ENCODE measurements around the gene PGLYRP4.

The PGLYRP4 gene

GRCh38 chr1:153348511-153349362, at the start of gene PGLYRP4:
TSS of gene PGLYRP4 (minus strand) at chr1:153348841. CDS start at chr1:153347932, 909 bp downstream.
- 0 out of 2 replicates have a peak, but pooled peaks have one; percentile 7 for TF ChIP-seq CTCF (IDR thresholded peaks at IDR 0.05; ENCODE audit: control insufficient read depth, extremely low read depth, insufficient read depth)
- no peak for DNase-seq (ENCODE audit: low read depth)
- H3K4me3 ChIP-seq (ENCODE audit: low read depth, low read length), result no peak within 1 kb of the TSS

GRCh38 chr1:153397924-153398651, 49.4 kb upstream of the PGLYRP4 start:
- no peak for TF ChIP-seq CTCF (IDR thresholded peaks at IDR 0.05; ENCODE audit: control insufficient read depth, extremely low read depth, insufficient read depth)

GRCh38 chr1:153397051-153397923, 48.6 kb upstream of the PGLYRP4 start:
- H3K4me3 ChIP-seq (ENCODE audit: low read depth, low read length), result no peak overlapping the region
- TF ChIP-seq CTCF (IDR thresholded peaks at IDR 0.05; ENCODE audit: control insufficient read depth, extremely low read depth, insufficient read depth), result no peak
- DNase-seq (ENCODE audit: low read depth), result no peak

More at GRCh38 chr1:153397924-153398651, 49.4 kb upstream of the PGLYRP4 start:
- no peak for DNase-seq (ENCODE audit: low read depth)
- no peak overlapping the region for H3K4me3 ChIP-seq (ENCODE audit: low read depth, low read length)

GRCh38 chr1:153396461-153396860, 47.8 kb upstream of the PGLYRP4 start:
- no peak overlapping the region for H3K4me3 ChIP-seq (ENCODE audit: low read depth, low read length)
- no peak for DNase-seq (ENCODE audit: low read depth)
- TF ChIP-seq CTCF (IDR thresholded peaks at IDR 0.05; ENCODE audit: control insufficient read depth, extremely low read depth, insufficient read depth), result no peak

- no peak for TF ChIP-seq CTCF (IDR thresholded peaks at IDR 0.05; ENCODE audit: control insufficient read depth, extremely low read depth, insufficient read depth)
- DNase-seq (ENCODE audit: low read depth), result no peak
- H3K4me3 ChIP-seq (ENCODE audit: low read depth, low read length), result no peak overlapping the region
These were observed 47.1 kb upstream of the PGLYRP4 start for GRCh38 chr1:153395776-153396175.

- no peak overlapping the region for H3K4me3 ChIP-seq (ENCODE audit: low read depth, low read length)
- no peak for DNase-seq (ENCODE audit: low read depth)
- TF ChIP-seq CTCF (IDR thresholded peaks at IDR 0.05; ENCODE audit: control insufficient read depth, extremely low read depth, insufficient read depth), result no peak
These were observed 46.6 kb upstream of the PGLYRP4 start for GRCh38 chr1:153395136-153395685.

Measured in LNCaP clone FGC (cell line).